NCI-H187 treated with DMSO at 0.1 percent for 48 hours (cell line): ENCODE data around the gene OVOL2.

Experiments
- DNase-seq: peaks from one replicate; lab custom pipeline; 2025; lab: John Stamatoyannopoulos, UW

Gene OVOL2

GRCh38 chr20:17985388-17986018 lies 72.2 kb downstream of the OVOL2 start:
- DNase-seq: no peak

- DNase-seq: no peak
These were observed 81.4 kb downstream of the OVOL2 start for GRCh38 chr20:17976305-17976704.
